Esophagus squamous epithelium (tissue), 5 donors: ENCODE results near the gene PRMT5. TPM values are rescaled to one million over a fixed set of nuclear protein-coding genes. Genes with fewer than 3 reads are reported as not detected.

Experiments used
- DNase-seq: peaks from one replicate; lab custom pipeline; 2025; lab: John Stamatoyannopoulos, UW
- H3K27ac ChIP-seq, 4 donors: fragments of 200-600 bp; sonication (generic); one replicate each; pipeline ENCODE4 v1.5.1; 2016 to 2019; ENCODE audit warnings: mild to moderate bottlenecking in 1 of 4
- H3K27me3 ChIP-seq, 4 donors: fragments of 200-600 bp; sonication (generic); 1 replicate in 3 of 4; 2 replicates in 1 of 4; pipeline versions ENCODE4 v1.5.1 to v1.6.0; 2017 to 2021; ENCODE audit warnings: antibody characterized with exemption in 1 of 4
- H3K36me3 ChIP-seq, 3 donors: fragments of 200-600 bp; sonication (generic); one replicate each; pipeline ENCODE4 v1.5.1; 2016 to 2019
- H3K4me1 ChIP-seq, 3 donors: fragments of 200-600 bp; sonication (generic); one replicate each; pipeline ENCODE4 v1.5.1; 2017 to 2019
- H3K4me3 ChIP-seq, 4 donors: fragments of 200-600 bp; sonication (generic); 1 replicate in 3 of 4; 2 replicates in 1 of 4; pipeline ENCODE4 v1.5.1; 2016 to 2019; ENCODE audit warnings: mild to moderate bottlenecking in 2 of 4, moderate library complexity in 1 of 4
- H3K9me3 ChIP-seq, 3 donors: fragments of 200-600 bp; sonication (generic); one replicate each; pipeline ENCODE4 v1.5.1; 2016 to 2019
- CTCF ChIP-seq, 6 experiments: fragments of 450-650 bp in 4 of 6; fragments of 200-600 bp in 2 of 6; sonication (generic) in 2 of 6; IDR thresholded peaks; one replicate each; pipeline ENCODE4 v1.5.1; 2016 to 2019; ENCODE audit warnings: antibody characterized with exemption in 6 of 6, mild to moderate bottlenecking in 4 of 6, moderate library complexity in 4 of 6
- POLR2A ChIP-seq, 4 donors: fragments of 450-650 bp; IDR thresholded peaks; one replicate each; pipeline ENCODE4 v1.6.1; 2017; ENCODE audit warnings: antibody characterized with exemption in 4 of 4, mild to moderate bottlenecking in 4 of 4, moderate library complexity in 3 of 4
- WGBS, 2 donors: methylation state at CpG; one replicate each; pipeline ENCODE4 v1.1.5; 2018; 5-methylcytosine and 5-hydroxymethylcytosine counted together
- intact Hi-C: fragments of 100-400 bp; cut with DNase I; formaldehyde crosslinking; loops from one replicate; pipeline ENCODE4 v1.15.0; 2022
- total RNA-seq, 4 donors: library from RNA; depleted of rRNA; stranded (reverse); fragments of >200 nt; gene quantifications; one replicate each; pipeline ENCODE4 v1.1.0, GENCODE V29; 2016
- donor health status: DM: yes; HTN: yes; CAD: no.

PRMT5 gene
- total RNA-seq, 4 donors from 2014 or later: 36.5 to 75.0 (median 66.1) TPM

- Histone ChIP-seq H3K9me3 (no peaks in the 10 kb centered on the region), H3K27ac (peak overlapping the region; percentile 77 to 92 (median 84)), H3K27me3 (no peaks in the 10 kb centered on the region), H3K4me3 (peak overlapping the region in 2 of 4 donors; percentile 60 to 70), H3K36me3 (no peaks in the 10 kb centered on the region), H3K4me1 (peaks cover 19 to 77% (median 21%) of the 10 kb centered on the region in 3 donors)
- intact Hi-C loops: no loop called here
- 86 to 87% methylated on average over 10 of the region's 21 CpGs for WGBS, 2 donors
- TF ChIP-seq CTCF (IDR thresholded peaks at IDR 0.05) (no peak), POLR2A (IDR thresholded peaks at IDR 0.05) (no peak)
- DNase-seq: no peak
Measured at GRCh38 chr14:22885975-22886374, 43.2 kb downstream of the PRMT5 start.

- no peak for DNase-seq
- Histone ChIP-seq H3K9me3 (no peaks in the 10 kb centered on the region), H3K36me3 (peaks cover 0 to 2% (median 0%) of the 10 kb centered on the region in 3 donors), H3K4me3 (no peak overlapping the region), H3K27me3 (no peaks in the 10 kb centered on the region), H3K4me1 (peaks cover 18 to 69% (median 19%) of the 10 kb centered on the region in 3 donors), H3K27ac (no peak overlapping the region)
- intact Hi-C loops: no loop called here
- WGBS, 2 donors: 69 to 88% methylated on average over 4 to 5 of the region's 11 CpGs
- TF ChIP-seq POLR2A (IDR thresholded peaks at IDR 0.05) (no peak), CTCF (IDR thresholded peaks at IDR 0.05) (no peak)
Measured at GRCh38 chr14:22884738-22885523, 44.2 kb downstream of the PRMT5 start.

- no peaks in the 10 kb centered on the region for H3K9me3 ChIP-seq
- WGBS, 2 donors: 80 to 92% methylated on average over 2 to 7 of the region's 7 CpGs
- intact Hi-C loops: no loop called here
- peaks cover 14 to 62% (median 19%) of the 10 kb centered on the region in 3 donors for H3K4me1 ChIP-seq
- TF ChIP-seq CTCF (IDR thresholded peaks at IDR 0.05): no peak
- TF ChIP-seq POLR2A (IDR thresholded peaks at IDR 0.05): no peak
- DNase-seq: no peak
- H3K36me3 ChIP-seq: peaks cover 0 to 10% (median 0%) of the 10 kb centered on the region in 3 donors
- H3K27me3 ChIP-seq: no peaks in the 10 kb centered on the region
- H3K4me3 ChIP-seq: no peak overlapping the region
- H3K27ac ChIP-seq: no peak overlapping the region
Measured at GRCh38 chr14:22884076-22884737, 45.0 kb downstream of the PRMT5 start.

GRCh38 chr14:22883173-22883976 lies 45.8 kb downstream of the PRMT5 start, which contains the start of gene REM2:
Gene REM2, plus strand, starts transcription at chr14:22883222. Its CDS starts 66 bp downstream, at chr14:22883288.
- H3K36me3 ChIP-seq: peaks cover 0 to 18% (median 7%) of the 10 kb centered on the region in 3 donors
- peaks cover 13 to 53% (median 17%) of the 10 kb centered on the region in 3 donors for H3K4me1 ChIP-seq
- DNase-seq: no peak
- intact Hi-C loops: no loop called here
- 34 to 40% methylated on average over 10 to 11 of the region's 15 CpGs for WGBS, 2 donors
- no peaks in the 10 kb centered on the region for H3K9me3 ChIP-seq
- H3K4me3 ChIP-seq: no peak within 1 kb of the TSS
- no peaks in the 10 kb centered on the region for H3K27me3 ChIP-seq
- TF ChIP-seq CTCF (IDR thresholded peaks at IDR 0.05) (no peak), POLR2A (IDR thresholded peaks at IDR 0.05) (no peak)
- H3K27ac ChIP-seq: no peak within 1 kb of the TSS
